HG03342 (cell line): ENCODE results near the gene XPOT.
"Not testable (repeated sequence)": the region's sequence is repeated elsewhere in the genome, so short reads cannot be mapped to it uniquely, and the experiment has no call there.

Source experiments
- ATAC-seq: cut with Tn5 transposase; IDR thresholded peaks from one replicate; pipeline ENCODE4 v1.9.1; 2021; ENCODE audit warnings: mild to moderate bottlenecking, moderate library complexity; ENCODE audit not compliant: unreplicated experiment

Gene XPOT

GRCh38 chr12:64403707-64404469, at the start of gene XPOT:
Gene XPOT (plus strand): TSS chr12:64404392. CDS start chr12:64410036, 5,644 bp downstream.
- ATAC-seq: peak; percentile 96

- not testable (repeated sequence) for ATAC-seq
Measured at GRCh38 chr12:64356209-64356608, 48.0 kb upstream of the XPOT start.

GRCh38 chr12:64361173-64361572, 43.0 kb upstream of the XPOT start:
- ATAC-seq: not testable (repeated sequence)

- no peak for ATAC-seq
Measured at GRCh38 chr12:64362721-64363305, 41.4 kb upstream of the XPOT start.

- no peak for ATAC-seq
Measured at GRCh38 chr12:64383675-64384074, 20.5 kb upstream of the XPOT start.

- ATAC-seq: no peak
Measured at GRCh38 chr12:64385019-64385418, 19.2 kb upstream of the XPOT start.

- no peak for ATAC-seq
Measured at GRCh38 chr12:64385468-64385867, 18.7 kb upstream of the XPOT start.

GRCh38 chr12:64387197-64387816, 16.9 kb upstream of the XPOT start:
- no peak for ATAC-seq

- ATAC-seq: no peak
Measured at GRCh38 chr12:64389154-64389553, 15.0 kb upstream of the XPOT start.

- no peak for ATAC-seq
Measured at GRCh38 chr12:64390275-64390851, 13.8 kb upstream of the XPOT start, which contains the start of gene C12orf56. Gene C12orf56 (minus strand): TSS chr12:64390758. CDS start chr12:64390565, 193 bp downstream.

GRCh38 chr12:64392221-64392620, 12.0 kb upstream of the XPOT start:
- no peak for ATAC-seq

GRCh38 chr12:64395739-64396138, 8.5 kb upstream of the XPOT start:
- no peak for ATAC-seq

- no peak for ATAC-seq
Measured at GRCh38 chr12:64400041-64400440, 4.2 kb upstream of the XPOT start.

GRCh38 chr12:64402181-64402580, 2.0 kb upstream of the XPOT start:
- ATAC-seq: no peak

- peak; percentile 24 for ATAC-seq
Measured at GRCh38 chr12:64404470-64405256, 471 bp downstream of the XPOT start.

GRCh38 chr12:64407342-64408223, 3.4 kb downstream of the XPOT start:
- ATAC-seq: no peak

GRCh38 chr12:64411427-64411826, 7.2 kb downstream of the XPOT start:
- ATAC-seq: no peak

- ATAC-seq: no peak
Measured at GRCh38 chr12:64412459-64412858, 8.3 kb downstream of the XPOT start.

GRCh38 chr12:64413884-64414283, 9.7 kb downstream of the XPOT start:
- ATAC-seq: no peak

GRCh38 chr12:64418209-64418608, 14.0 kb downstream of the XPOT start:
- ATAC-seq: no peak
